Hippocampal formation (tissue), 2 donors: Measurements from ENCODE around the gene ECHDC1.
"Not testable (repeated sequence)": the region's sequence is repeated elsewhere in the genome, so short reads cannot be mapped to it uniquely, and the experiment has no call there.

ENCODE experiments used
- DNase-seq, 2 donors: peaks; one replicate each; lab custom pipeline; 2025; lab: John Stamatoyannopoulos, UW

The ECHDC1 gene

DNA sequence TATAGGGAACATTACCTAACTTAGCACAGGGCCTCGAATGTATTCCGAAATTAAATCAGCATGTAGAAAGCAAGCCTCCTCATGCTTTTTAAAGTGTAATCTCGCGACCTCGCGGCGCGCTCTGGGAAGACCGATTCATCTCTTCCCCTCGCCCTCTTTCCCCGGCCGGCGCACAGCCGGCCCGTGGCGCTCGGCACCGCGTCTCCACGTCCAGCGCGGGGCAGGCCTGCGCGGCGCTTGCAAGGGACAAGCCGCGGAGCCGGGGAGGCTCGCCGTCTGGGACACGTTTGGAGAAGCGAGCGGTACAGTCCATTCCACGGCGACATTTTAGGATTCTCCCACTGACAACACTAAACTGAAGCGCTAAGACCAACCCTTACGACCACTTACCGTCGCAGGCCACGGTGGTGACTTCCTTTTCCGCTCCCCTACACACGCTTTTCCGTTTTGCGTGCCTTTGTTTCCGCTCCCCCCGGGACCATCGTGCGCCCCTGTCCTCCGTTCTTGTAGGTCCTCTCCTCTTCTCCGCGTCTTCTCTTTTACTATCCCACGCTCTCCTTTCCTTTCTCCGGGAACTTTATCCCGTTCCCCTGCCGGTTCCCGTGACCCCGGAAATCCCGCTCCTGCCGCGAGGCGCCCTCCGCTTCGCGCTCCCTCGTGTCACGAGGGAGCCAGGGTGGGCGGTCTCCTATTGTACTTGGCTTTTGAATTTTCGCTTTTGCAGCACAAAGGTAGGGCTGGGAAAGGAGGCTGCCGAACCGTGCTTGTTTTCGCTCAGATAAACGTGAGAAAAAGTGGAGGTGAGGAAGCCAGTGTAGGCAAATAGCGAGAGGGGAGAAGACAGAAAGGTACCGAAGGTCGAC, at the start of gene ECHDC1:
Gene ECHDC1, minus strand, starts transcription at position 664 of the 863 bp plus-strand sequence. CDS start 12,581 bp downstream, outside the sequence.
- DNase-seq: peak; percentile 47 to 51

DNA sequence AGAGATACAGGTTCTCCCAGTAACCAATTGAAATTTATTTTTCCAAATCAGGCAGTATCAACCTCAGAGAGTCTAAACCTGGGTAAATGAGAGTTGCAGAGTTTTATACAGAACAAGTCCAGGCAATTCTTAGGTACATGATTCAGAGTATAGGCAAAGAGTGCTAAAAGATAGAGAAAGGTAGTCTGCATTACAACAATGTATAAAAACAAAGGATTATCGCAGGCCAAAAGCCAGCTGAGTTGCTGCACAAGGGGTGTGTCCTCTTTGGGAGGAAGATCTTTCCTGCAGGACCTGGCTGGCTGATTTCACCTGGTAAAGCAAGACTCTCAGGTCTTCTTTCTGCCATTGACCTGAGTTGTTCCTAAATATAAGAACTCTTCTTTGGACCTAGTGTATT, 48.9 kb upstream of the ECHDC1 start:
- no peak for DNase-seq

DNA sequence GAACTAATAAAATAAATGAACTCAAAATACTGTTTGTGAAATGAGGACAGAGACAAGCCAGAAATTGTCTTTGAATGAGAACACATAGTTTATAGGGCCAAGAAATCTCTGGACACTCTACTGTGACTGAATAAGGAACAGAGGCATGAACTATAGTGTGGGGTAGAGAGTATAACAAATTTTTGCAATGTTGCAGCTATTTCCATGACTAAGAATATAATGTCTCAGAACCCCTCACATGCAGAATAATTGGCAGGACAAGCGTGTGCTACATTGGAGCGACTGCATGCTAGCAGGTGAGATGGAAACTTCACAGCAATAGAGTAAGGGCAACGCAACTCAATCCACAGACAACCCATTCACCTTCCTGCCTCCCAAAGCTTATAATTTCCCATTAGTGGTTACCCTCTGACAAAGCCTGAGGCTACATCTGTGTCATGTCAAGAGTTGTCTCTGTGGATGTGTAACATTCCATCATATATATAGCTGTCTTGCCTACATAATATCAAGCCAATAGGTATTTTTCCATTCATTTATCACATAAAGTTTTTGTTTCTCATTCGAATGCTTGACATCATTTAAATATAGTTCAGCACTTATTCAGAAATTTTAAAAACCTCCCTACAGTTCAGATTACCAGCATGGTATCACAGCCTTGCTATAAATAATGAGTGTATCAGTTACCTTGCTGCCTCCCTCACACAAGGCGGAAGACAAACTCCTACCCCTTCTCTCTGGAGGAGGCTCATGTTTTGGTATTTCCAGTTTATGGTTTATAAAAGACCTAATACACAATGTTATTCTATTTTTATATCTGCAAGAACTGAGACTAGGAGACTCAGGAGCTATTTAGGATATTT, 47.9 kb upstream of the ECHDC1 start:
- no peak for DNase-seq

DNA sequence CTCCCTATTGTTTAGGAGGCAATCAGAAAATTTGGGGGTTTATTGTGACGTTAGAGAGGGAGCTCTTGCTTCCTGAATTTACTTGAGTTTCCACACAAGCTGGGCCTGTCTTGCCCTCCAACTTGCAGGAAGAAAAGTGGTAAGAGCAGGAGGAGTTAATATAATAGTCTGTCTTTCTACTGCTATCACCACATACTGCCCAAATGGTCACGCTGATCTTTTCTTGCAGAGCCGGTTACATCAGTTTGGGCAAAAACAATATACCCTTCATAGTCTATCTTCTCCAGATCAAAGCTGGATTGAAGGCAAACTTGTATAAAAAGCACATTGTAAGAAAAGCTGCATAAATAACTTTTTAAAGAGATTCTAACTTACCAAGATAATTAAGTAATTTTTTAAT, 46.3 kb upstream of the ECHDC1 start:
- DNase-seq: no peak

GRCh38 chr6:127385668-127386430, 42.4 kb upstream of the ECHDC1 start:
- no peak for DNase-seq

- not testable (repeated sequence) for DNase-seq
These were observed 41.4 kb upstream of the ECHDC1 start for GRCh38 chr6:127384848-127385247.

DNA sequence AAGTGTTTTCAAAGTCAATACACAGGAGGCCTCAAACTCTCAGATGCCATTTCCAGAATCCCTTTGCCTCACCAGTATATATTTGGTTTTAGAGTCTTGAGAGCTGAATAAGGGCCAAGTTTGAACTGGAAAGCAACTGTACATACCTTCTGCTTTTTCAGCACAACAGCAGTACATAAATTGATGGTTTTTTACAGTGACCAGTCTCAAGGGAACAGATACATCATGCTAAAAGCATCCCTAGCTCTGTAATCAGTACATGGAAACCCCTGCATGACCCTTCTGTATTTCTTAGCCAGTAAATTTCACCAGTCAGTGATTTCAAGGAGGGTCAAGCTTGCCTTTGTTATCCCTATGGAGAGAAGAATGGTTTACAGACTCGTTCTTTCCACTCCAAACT, 40.6 kb upstream of the ECHDC1 start:
- no peak for DNase-seq

DNA sequence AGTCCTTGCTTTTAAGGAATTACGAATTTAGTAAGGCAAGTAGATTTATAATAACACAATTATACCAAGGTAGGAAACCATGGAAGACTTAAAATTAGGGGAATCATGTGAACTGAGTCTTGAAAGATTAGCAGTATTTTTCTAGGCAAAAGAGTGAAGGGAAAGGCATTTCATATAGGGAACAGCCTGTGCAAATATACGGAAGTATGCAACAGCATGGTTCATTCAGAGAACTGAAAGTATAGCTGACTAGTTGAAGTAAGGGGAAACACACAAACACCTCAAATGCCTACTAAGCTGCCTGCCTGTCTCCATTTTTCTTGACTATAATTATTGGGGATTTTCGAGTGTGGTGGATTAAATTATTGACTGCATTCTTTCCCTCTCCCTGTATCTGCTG, 39.0 kb upstream of the ECHDC1 start:
- no peak for DNase-seq

- no peak for DNase-seq
These were observed 38.0 kb upstream of the ECHDC1 start for GRCh38 chr6:127381384-127381783.

GRCh38 chr6:127376685-127377084, 33.3 kb upstream of the ECHDC1 start:
- DNase-seq: no peak

- no peak for DNase-seq
These were observed 23.6 kb upstream of the ECHDC1 start for GRCh38 chr6:127367023-127367375.

- no peak for DNase-seq
These were observed 23.0 kb upstream of the ECHDC1 start for GRCh38 chr6:127366282-127367022.

GRCh38 chr6:127365874-127366273, 22.5 kb upstream of the ECHDC1 start:
- DNase-seq: no peak

GRCh38 chr6:127352524-127352923, 9.1 kb upstream of the ECHDC1 start:
- no peak for DNase-seq

DNA sequence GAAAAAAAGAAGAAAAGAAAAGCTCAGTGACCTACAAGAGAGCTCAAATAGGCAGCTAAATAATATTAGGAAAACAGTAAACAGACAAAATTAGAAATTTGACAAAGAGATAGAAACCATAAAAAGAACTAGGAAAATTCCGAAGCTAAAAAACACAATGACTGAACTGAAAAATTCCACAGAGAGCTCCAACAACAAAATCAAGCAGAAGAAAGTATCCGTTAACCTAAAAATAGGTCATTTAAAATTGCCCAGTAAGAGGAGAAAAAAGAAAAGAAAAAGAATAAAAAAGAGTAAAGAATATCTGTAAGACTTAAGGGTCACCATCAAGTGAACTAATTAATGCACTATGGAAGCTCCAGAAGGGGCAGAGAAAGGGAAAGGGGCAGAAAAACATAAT, 6.6 kb upstream of the ECHDC1 start:
- no peak for DNase-seq

GRCh38 chr6:127348028-127348661, 4.7 kb upstream of the ECHDC1 start:
- DNase-seq: no peak

- no peak for DNase-seq
These were observed 3.8 kb upstream of the ECHDC1 start for GRCh38 chr6:127347178-127347577.

DNA sequence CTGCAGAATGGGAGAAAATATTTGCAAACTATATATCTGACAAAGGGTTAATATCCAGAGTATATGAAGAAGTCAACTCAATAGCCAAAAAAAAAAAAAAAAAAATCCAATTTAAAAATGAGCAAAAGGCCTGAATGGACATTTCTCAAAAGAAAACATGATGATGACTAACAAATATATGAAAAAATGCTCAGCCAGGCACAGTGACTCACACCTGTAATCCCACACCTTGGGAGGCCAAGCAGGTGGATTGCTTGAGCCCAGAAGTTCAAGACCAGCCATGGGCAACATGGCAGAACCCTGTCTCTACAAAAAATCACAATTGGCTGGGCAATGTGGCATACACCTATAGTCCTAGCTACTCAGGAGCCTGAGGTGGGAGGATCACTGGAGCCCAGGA, 2.1 kb upstream of the ECHDC1 start:
- DNase-seq: no peak

DNA sequence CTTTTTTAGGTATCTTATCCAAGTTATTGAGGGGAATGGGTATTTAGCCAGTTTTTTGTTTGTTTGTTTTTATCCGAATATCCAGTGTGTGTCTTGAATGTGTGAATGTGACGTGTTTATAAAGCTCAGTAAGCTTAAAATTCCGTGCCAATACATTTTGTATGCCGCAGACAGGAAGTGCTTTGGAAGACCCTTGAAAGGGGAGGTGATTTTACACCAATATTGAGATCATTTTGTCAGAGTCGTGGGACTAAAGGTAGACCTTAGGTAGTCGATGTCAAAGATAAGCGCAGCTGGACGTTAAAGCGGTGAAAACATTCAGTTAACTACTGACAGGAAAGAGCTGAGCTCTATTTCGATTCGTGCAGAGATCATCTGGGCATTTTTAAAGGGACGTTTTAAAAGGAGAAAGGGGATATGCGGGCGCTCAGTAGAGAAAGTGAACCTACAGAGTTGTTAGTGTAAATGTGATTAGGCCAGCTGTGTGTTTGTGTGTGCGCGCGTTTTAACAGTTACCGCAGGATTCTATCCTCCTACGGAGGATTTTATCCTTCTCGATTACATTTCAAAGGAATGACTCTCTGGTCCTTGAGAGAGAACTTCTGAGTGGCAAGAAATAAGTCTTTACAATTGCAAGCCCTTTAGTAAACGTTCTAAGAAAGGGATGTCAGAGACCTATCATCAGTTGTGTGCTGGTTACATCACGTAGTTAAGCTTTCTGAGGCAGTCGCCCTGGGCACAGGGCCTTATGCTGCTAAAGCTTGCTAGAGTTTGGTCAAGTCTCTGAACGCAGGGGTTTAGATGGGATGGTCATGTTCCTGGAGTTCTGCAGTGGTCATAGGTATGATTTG, 625 bp upstream of the ECHDC1 start:
- DNase-seq: no peak

DNA sequence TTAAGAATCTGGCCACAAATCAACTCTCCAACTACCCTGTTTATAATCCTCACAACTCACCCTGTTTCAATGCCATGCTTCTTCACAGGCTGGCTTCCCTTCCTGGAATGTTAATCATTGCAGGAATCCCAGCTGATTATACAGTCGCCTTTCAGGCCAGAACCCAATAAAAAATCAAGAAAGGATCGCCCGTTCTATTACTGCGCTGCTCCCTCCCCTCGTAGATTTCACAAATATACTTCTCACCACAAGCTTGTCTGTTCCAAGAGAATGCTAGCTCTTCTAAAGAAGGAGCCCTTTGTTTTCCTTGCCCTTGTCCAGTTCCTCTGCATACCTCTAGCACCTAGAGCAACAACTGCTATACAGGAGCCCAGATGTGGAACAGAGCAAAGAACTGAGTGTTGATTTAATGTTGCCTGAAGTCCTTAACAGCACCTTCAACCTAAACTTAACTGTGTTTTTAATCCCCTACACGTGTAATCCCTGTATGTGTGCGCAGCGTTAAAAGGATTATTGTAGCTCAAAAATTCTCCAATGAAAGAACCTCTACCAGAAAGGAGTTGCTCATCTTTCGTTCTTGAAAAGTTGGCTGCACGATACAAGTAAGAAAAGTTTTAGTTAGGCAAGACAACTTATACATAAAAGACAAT, 988 bp downstream of the ECHDC1 start:
- no peak for DNase-seq
